Measurements from ENCODE around the gene CCIN. TPM values are rescaled to one million over a fixed set of nuclear protein-coding genes. Genes with fewer than 3 reads are reported as not detected.

CCIN gene
- total RNA-seq, 1 experiment from 2014 or later = 0.20 TPM

- Histone ChIP-seq H2AFZ (ENCODE audit: low read depth, low read length, poor library complexity, severe bottlenecking) (no peak overlapping the region), H3K4me2 (ENCODE audit: low read length) (no peak overlapping the region), H3K79me2 (ENCODE audit: insufficient read depth, low read length) (no peaks in the 10 kb centered on the region), H3K4me3 (replicated peaks in 1 of 2; ENCODE audit: low read depth in 1 of 2, low read length in 2 of 2) (no peak overlapping the region), H3K27me3 (ENCODE audit: insufficient read depth, low read length) (no peaks in the 10 kb centered on the region), H3K4me1 (ENCODE audit: control insufficient read depth in 1 of 2, insufficient read depth in 2 of 2, low read length in 2 of 2) (peaks cover 0 to 20% of the 10 kb centered on the region in 2 experiments; a peak in 1 of 4 replicates), H4K20me1 (ENCODE audit: insufficient read depth) (no peaks in the 10 kb centered on the region), H3K27ac (ENCODE audit: low read depth, low read length) (no peak overlapping the region), H3K9ac (ENCODE audit: low read length) (no peak overlapping the region), H3K9me2 (ENCODE audit: insufficient read depth) (no peaks in the 10 kb centered on the region), H3K36me3 (ENCODE audit: control insufficient read depth in 1 of 2, insufficient read depth in 2 of 2, low read length in 2 of 2) (no peaks in the 10 kb centered on the region), H3K9me3 (ENCODE audit: control insufficient read depth in 1 of 2, insufficient read depth in 1 of 2, low read depth in 1 of 2, low read length in 2 of 2) (no peaks in the 10 kb centered on the region)
- no TSS peak for BruUV-seq (replicated peaks)
- CTCF ChIA-PET = interaction anchor here (1.3 to 1.4 kb wide), 2 partner anchors 26 to 234 kb away, joined by 3 to 4 read pairs; partner anchors contain the start of gene HRCT1
- intact Hi-C loops (cut with micrococcal nuclease) = no loop called here
- DNase-seq (ENCODE audit: low read depth, low spot score) = no peak
- POLR2A ChIA-PET = no interaction called here
- RAD21 ChIA-PET (ENCODE audit: low non-redundant PET in 1 of 2, low total read pairs in 2 of 2, uncharacterized antibody in 2 of 2, unreplicated experiment in 2 of 2) = no interaction called here
- no peak for ATAC-seq
- TF ChIP-seq CEBPB (IDR thresholded peaks at IDR 0.05; ENCODE audit: low read depth) = no peak
- no peak for TF ChIP-seq JUND (IDR thresholded peaks at IDR 0.05)
- TF ChIP-seq ATF3 (IDR thresholded peaks at IDR 0.05) = no peak
- TF ChIP-seq EZH2 (IDR thresholded peaks at IDR 0.05) = no peak
- no peak for TF ChIP-seq EGR1 (IDR thresholded peaks at IDR 0.05; ENCODE audit: low read depth)
- TF ChIP-seq EZH2phosphoT487 (IDR thresholded peaks at IDR 0.05; ENCODE audit: borderline replicate concordance) = no peak
- no peak for TF ChIP-seq SIN3A (IDR thresholded peaks at IDR 0.05; ENCODE audit: low read depth)
- TF ChIP-seq POLR2A (IDR thresholded peaks at IDR 0.05; ENCODE audit: borderline replicate concordance, extremely low read depth, insufficient read depth, insufficient read length) = no peak
- no peak for TF ChIP-seq YY1 (IDR thresholded peaks at IDR 0.05; ENCODE audit: extremely low read depth, insufficient replicate concordance, low read depth, low read length)
- no peak for TF ChIP-seq FOSL1 (IDR thresholded peaks at IDR 0.05; ENCODE audit: low read depth)
- no peak for TF ChIP-seq SP1 (IDR thresholded peaks at IDR 0.05; ENCODE audit: low read depth)
- TF ChIP-seq SRF (IDR thresholded peaks at IDR 0.05; ENCODE audit: low read depth) = no peak
- TF ChIP-seq CBX3 (IDR thresholded peaks at IDR 0.05; ENCODE audit: low read depth) = no peak
These were observed 28.8 kb upstream of the CCIN start for GRCh38 chr9:36140086-36141084.

All from HCT116 (cell line).